HG03108 (cell line): Measurements from ENCODE around the gene SMIM10L2A.
A peak's percentile ranks its signal among the peaks of the same experiment; 100 is the strongest.
"Not testable (repeated sequence)": the region's sequence is repeated elsewhere in the genome, so short reads cannot be mapped to it uniquely, and the experiment has no call there.

Source experiments
- ATAC-seq: cut with Tn5 transposase; IDR thresholded peaks from one replicate; pipeline ENCODE4 v1.9.1; 2021; ENCODE audit warnings: moderate library complexity; ENCODE audit not compliant: unreplicated experiment

The SMIM10L2A gene

GRCh38 chrX:135421537-135421931 is 210 bp upstream of the SMIM10L2A start:
- peak; percentile 82 for ATAC-seq

DNA sequence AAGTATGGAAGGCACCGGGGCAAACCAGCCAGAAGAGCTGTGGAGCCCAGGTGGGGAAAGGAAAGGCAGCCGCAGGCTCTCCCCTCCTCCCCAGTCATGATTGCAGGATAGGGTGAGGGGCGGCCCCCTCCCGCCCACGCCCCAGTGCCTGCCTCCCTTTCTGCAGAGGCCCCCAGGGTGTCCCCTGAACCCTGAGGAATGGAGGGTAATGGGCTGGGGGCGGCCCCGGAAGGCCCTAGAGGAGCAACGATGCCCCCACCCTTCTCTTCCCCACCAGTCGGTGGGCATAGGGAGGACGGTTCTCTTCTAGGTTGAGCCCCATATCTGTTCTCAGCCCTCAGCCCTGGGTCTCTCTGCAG is 1.0 kb downstream of the SMIM10L2A start:
- ATAC-seq = not testable (repeated sequence)

- ATAC-seq = not testable (repeated sequence)
Observed at GRCh38 chrX:135423173-135423864, 1.6 kb downstream of the SMIM10L2A start.

DNA sequence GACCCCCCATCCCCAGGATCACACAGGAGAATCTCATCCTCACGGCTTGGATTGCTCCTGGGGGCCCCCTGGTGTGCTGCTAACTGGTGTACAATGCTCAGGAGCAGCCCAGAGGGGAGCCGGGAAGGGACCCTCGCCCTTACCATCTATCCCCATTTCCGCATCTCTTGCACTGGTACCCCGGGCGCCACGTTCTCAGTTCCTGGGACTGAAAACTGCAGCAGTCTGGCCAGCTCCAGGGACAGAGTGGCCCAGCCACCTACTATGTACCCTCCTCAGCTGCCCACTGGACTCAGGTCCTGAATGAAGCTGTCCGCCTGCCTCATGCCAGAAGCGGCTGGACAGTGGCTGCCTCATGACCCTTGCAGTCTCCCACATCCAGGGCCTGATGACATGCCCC is 2.7 kb downstream of the SMIM10L2A start:
- no peak for ATAC-seq

- ATAC-seq = no peak
Observed at GRCh38 chrX:135425026-135425965, 3.6 kb downstream of the SMIM10L2A start.

DNA sequence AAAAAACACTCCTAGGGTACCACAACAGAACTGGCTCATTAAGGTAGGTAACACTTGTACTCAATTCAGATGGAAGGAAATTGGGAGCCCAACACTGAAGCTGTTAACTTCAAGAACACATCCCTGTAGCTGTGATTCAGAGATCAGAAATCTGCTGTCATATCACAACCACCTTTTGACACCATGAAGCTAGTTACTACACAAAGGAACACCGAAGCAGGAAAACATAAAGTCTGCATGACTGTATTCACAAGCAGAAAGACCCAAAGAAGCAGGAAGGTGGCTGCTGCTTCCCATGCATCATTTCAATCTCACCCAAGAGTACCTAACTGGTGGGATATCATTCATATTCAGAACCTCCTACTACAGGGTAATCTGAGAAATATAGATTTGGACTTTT is 7.7 kb downstream of the SMIM10L2A start:
- ATAC-seq = no peak

DNA sequence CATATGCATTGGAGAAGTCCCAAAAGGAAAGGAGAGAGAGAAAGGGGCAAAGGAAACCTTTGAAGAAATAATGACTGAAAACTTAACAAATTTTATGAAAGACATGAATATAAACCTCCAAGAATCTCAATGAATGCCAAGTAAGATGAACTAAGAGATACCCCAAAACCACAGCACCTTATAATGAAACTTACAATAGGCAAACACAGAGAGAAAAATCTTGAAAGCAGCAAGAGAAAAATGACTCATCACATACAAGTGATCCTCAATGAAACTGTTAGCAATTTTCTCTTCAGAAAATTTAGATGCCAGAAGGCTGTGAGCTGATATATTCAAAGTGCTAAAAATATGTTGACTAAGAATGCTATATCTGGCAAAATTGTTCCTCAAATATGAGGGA is 10.1 kb downstream of the SMIM10L2A start:
- ATAC-seq = no peak

DNA sequence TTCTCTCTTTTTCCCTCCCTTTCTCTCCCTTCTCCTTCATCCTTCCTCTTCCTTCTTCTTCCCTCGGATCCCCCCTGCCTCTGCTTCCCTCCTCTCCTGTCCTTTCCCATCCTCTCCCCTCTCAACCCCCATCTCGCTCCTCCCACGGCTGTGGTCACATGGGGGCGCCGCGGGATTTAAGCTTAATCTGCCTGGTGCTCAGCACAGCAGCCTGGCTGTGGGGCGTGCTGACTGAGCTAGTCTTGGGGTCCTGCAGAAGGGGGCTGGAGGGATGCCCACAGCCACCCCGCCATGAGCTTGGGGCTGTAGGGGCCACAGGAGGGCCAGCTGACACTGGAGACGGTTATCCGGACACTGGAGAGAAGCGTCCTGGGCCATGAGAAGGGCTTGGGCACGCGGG is 10.7 kb downstream of the SMIM10L2A start:
- ATAC-seq = no peak

GRCh38 chrX:135432881-135433521 is 11.3 kb downstream of the SMIM10L2A start:
- no peak for ATAC-seq

DNA sequence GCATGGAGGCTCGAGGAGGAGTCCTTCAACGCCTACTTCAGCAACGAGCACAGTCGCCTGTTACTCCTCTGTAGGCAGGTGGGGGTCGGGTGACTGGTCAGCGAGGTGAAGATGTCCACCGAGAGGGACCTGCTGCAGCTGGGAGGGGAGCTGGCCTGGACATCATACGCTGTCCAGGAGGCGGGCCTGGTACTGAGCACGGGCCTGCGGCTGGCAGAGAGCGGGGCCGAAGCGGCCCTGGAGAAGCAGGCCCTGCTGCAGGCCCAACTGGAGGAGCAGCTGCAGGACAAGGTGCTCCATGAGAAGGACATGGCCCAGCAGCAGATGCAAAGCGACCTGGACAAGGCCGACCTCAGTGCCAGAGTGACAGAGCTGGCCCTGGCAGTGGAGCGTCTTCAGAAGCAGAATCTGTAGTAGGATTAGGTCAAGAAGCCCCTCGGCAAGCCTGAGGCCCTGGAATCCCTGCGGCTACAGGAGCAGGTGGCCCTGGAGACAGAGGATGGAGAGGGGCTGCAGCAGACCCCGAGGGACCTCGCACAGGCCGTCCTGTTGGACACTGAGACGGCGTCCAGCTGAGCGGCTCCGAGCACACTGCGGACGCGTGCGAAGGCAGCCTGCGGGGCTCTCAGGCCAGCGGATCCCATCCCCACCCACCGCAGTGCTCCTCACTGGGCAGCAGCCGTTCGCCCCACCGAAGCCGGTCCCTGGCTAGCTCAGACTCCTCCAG is 11.9 kb downstream of the SMIM10L2A start:
- no peak for ATAC-seq

GRCh38 chrX:135434258-135435138 is 12.8 kb downstream of the SMIM10L2A start:
- no peak for ATAC-seq

DNA sequence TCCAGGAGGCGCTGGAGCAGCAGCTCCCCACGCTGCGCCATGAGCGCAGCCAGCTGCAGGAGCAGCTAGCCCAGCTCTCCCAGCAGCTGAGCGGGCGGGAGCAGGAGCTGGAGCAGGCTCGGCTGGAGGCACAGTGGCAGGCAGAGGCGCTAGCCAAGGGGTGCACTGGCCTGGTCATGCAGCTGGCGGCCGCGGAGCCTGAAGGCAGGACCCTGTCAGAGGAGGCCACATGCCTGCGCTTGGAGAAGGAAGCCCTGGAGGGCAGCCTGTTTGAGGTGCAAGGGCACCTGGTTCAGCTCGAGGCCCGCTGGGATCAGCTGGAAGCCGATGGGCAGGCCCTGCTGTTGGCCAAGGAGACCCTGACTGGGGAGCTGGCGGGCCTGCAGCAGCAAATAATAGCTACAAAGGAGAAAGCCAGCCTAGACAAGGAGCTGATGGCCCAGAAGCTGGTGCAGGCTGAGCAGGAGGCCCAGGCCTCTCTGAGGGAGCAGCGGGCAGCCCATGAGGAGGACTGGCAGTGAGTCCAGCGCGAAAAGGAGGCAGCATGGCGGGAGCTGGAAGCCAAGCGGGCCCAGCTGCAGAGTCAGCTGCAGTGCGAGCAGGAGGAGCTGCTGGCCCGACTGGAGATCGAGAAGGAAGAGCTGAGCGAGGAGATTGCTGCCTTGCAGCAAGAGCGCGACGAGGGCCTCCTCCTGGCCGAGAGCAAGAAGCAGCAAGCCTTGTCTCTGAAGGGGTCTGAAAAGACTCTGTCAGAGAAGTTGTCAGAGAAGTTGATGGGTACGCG is 13.6 kb downstream of the SMIM10L2A start:
- ATAC-seq = no peak

- ATAC-seq = no peak
Observed at GRCh38 chrX:135435933-135436332, 14.2 kb downstream of the SMIM10L2A start.

GRCh38 chrX:135436456-135436855 is 14.7 kb downstream of the SMIM10L2A start:
- ATAC-seq = no peak

GRCh38 chrX:135436966-135437866 is 15.5 kb downstream of the SMIM10L2A start:
- ATAC-seq = no peak

GRCh38 chrX:135437867-135438733 is 16.4 kb downstream of the SMIM10L2A start:
- ATAC-seq = no peak

GRCh38 chrX:135438734-135439043 is 16.9 kb downstream of the SMIM10L2A start:
- ATAC-seq = no peak
